ENCODE results near the gene LDHD.

LDHD gene

GRCh38 chr16:75118943-75119539 is 2.5 kb upstream of the LDHD start:
- no peak overlapping the region for H3K27ac ChIP-seq
- no peaks in the 10 kb centered on the region for H4K20me1 ChIP-seq (ENCODE audit: insufficient read depth)
- no peaks in the 10 kb centered on the region for H3K36me3 ChIP-seq (ENCODE audit: insufficient read depth)
- no peak overlapping the region for H3K4me3 ChIP-seq (IDR thresholded peaks at IDR 0.05; ENCODE audit: insufficient read depth, low read depth, low read length)
- H3K9ac ChIP-seq, result no peak overlapping the region
- H3K27me3 ChIP-seq (ENCODE audit: insufficient read depth, low read depth), result no peaks in the 10 kb centered on the region
- no peaks in the 10 kb centered on the region for H3K4me1 ChIP-seq (ENCODE audit: low read depth, poor library complexity, severe bottlenecking)
- H3K4me2 ChIP-seq, result no peak overlapping the region
- no peak overlapping the region for H2AFZ ChIP-seq (ENCODE audit: low read depth)
- no peaks in the 10 kb centered on the region for H3K79me2 ChIP-seq (ENCODE audit: insufficient read depth, low read depth)
- TF ChIP-seq CTCF (conservative IDR thresholded peaks at IDR 0.05; ENCODE audit: low read depth, low read length), result no peak

GRCh38 chr16:75116911-75117245 is 298 bp upstream of the LDHD start:
- no peaks in the 10 kb centered on the region for H3K27me3 ChIP-seq (ENCODE audit: insufficient read depth, low read depth)
- no peak for TF ChIP-seq CTCF (conservative IDR thresholded peaks at IDR 0.05; ENCODE audit: low read depth, low read length)
- H4K20me1 ChIP-seq (ENCODE audit: insufficient read depth), result no peaks in the 10 kb centered on the region
- H3K27ac ChIP-seq, result no peak overlapping the region
- no peak overlapping the region for H3K4me2 ChIP-seq
- H3K9ac ChIP-seq, result no peak overlapping the region
- no peaks in the 10 kb centered on the region for H3K36me3 ChIP-seq (ENCODE audit: insufficient read depth)
- H3K79me2 ChIP-seq (ENCODE audit: insufficient read depth, low read depth), result no peaks in the 10 kb centered on the region
- H2AFZ ChIP-seq (ENCODE audit: low read depth), result no peak overlapping the region
- no peaks in the 10 kb centered on the region for H3K4me1 ChIP-seq (ENCODE audit: low read depth, poor library complexity, severe bottlenecking)
- H3K4me3 ChIP-seq (IDR thresholded peaks at IDR 0.05; ENCODE audit: insufficient read depth, low read depth, low read length), result no peak overlapping the region

GRCh38 chr16:75114946-75115825 is 1.4 kb downstream of the LDHD start:
- H3K79me2 ChIP-seq (ENCODE audit: insufficient read depth, low read depth), result no peaks in the 10 kb centered on the region
- H2AFZ ChIP-seq (ENCODE audit: low read depth), result no peak overlapping the region
- H3K9ac ChIP-seq, result no peak overlapping the region
- no peaks in the 10 kb centered on the region for H3K27me3 ChIP-seq (ENCODE audit: insufficient read depth, low read depth)
- H3K4me3 ChIP-seq (IDR thresholded peaks at IDR 0.05; ENCODE audit: insufficient read depth, low read depth, low read length), result no peak overlapping the region
- no peaks in the 10 kb centered on the region for H3K4me1 ChIP-seq (ENCODE audit: low read depth, poor library complexity, severe bottlenecking)
- TF ChIP-seq CTCF (conservative IDR thresholded peaks at IDR 0.05; ENCODE audit: low read depth, low read length), result no peak
- no peak overlapping the region for H3K4me2 ChIP-seq
- H4K20me1 ChIP-seq (ENCODE audit: insufficient read depth), result no peaks in the 10 kb centered on the region
- H3K36me3 ChIP-seq (ENCODE audit: insufficient read depth), result no peaks in the 10 kb centered on the region
- no peak overlapping the region for H3K27ac ChIP-seq

GRCh38 chr16:75114179-75114945 is 2.2 kb downstream of the LDHD start:
- no peaks in the 10 kb centered on the region for H3K4me1 ChIP-seq (ENCODE audit: low read depth, poor library complexity, severe bottlenecking)
- H3K36me3 ChIP-seq (ENCODE audit: insufficient read depth), result no peaks in the 10 kb centered on the region
- H3K9ac ChIP-seq, result no peak overlapping the region
- no peak overlapping the region for H2AFZ ChIP-seq (ENCODE audit: low read depth)
- H3K27ac ChIP-seq, result no peak overlapping the region
- H4K20me1 ChIP-seq (ENCODE audit: insufficient read depth), result no peaks in the 10 kb centered on the region
- no peak overlapping the region for H3K4me2 ChIP-seq
- H3K79me2 ChIP-seq (ENCODE audit: insufficient read depth, low read depth), result no peaks in the 10 kb centered on the region
- H3K4me3 ChIP-seq (IDR thresholded peaks at IDR 0.05; ENCODE audit: insufficient read depth, low read depth, low read length), result no peak overlapping the region
- no peak for TF ChIP-seq CTCF (conservative IDR thresholded peaks at IDR 0.05; ENCODE audit: low read depth, low read length)
- H3K27me3 ChIP-seq (ENCODE audit: insufficient read depth, low read depth), result no peaks in the 10 kb centered on the region
